Measurements from ENCODE around the gene RASGRP1. TPM values are rescaled to one million over a fixed set of nuclear protein-coding genes. Genes with fewer than 3 reads are reported as not detected.

RASGRP1 gene
- total RNA-seq, 1 experiment from 2014 or later, result 0.39 TPM

GRCh38 chr15:38534691-38535090, 29.9 kb downstream of the RASGRP1 start:
- no peaks in the 10 kb centered on the region for H3F3A ChIP-seq (ENCODE audit: insufficient read depth, low read depth)
- no peak for DNase-seq
- H3K27ac ChIP-seq, result no peak overlapping the region
- no peak overlapping the region for H2AFZ ChIP-seq
- H3K27me3 ChIP-seq (ENCODE audit: insufficient read depth, low read depth), result no peaks in the 10 kb centered on the region
- H3K36me3 ChIP-seq (ENCODE audit: low read depth), result no peaks in the 10 kb centered on the region
- CTCF ChIA-PET, result no interaction called here
- H4K20me1 ChIP-seq (ENCODE audit: insufficient read depth), result no peaks in the 10 kb centered on the region
- TF ChIP-seq CTCF (conservative IDR thresholded peaks at IDR 0.05), result no peak
- TF ChIP-seq EZH2 (IDR thresholded peaks at IDR 0.05; ENCODE audit: low read depth), result no peak
- H3K79me2 ChIP-seq (ENCODE audit: low read depth), result no peaks in the 10 kb centered on the region
- no peak overlapping the region for H3K4me2 ChIP-seq
- H3K4me3 ChIP-seq, result no peak overlapping the region
- no peaks in the 10 kb centered on the region for H3K9me2 ChIP-seq (ENCODE audit: insufficient read depth)
- POLR2A ChIA-PET (ENCODE audit: unreplicated experiment), result no interaction called here
- intact Hi-C loops (cut with micrococcal nuclease; ENCODE audit: unreplicated experiment), result no loop called here
- no peaks in the 10 kb centered on the region for H3K9me3 ChIP-seq (ENCODE audit: insufficient read depth, low read depth)
- BruUV-seq (replicated peaks), result no TSS peak
- H3K4me1 ChIP-seq (replicated peaks; ENCODE audit: insufficient read depth), result no peaks in the 10 kb centered on the region

GRCh38 chr15:38533926-38534325, 30.7 kb downstream of the RASGRP1 start:
- H3F3A ChIP-seq (ENCODE audit: insufficient read depth, low read depth), result no peaks in the 10 kb centered on the region
- ChIA-PET CTCF (no interaction called here), POLR2A (ENCODE audit: unreplicated experiment) (no interaction called here)
- H4K20me1 ChIP-seq (ENCODE audit: insufficient read depth), result no peaks in the 10 kb centered on the region
- no peaks in the 10 kb centered on the region for H3K9me2 ChIP-seq (ENCODE audit: insufficient read depth)
- no peaks in the 10 kb centered on the region for H3K9me3 ChIP-seq (ENCODE audit: insufficient read depth, low read depth)
- no peak overlapping the region for H3K27ac ChIP-seq
- intact Hi-C loops (cut with micrococcal nuclease; ENCODE audit: unreplicated experiment), result no loop called here
- no peak overlapping the region for H3K4me3 ChIP-seq
- no peak for DNase-seq
- H3K27me3 ChIP-seq (ENCODE audit: insufficient read depth, low read depth), result no peaks in the 10 kb centered on the region
- no peak overlapping the region for H3K4me2 ChIP-seq
- no peak overlapping the region for H2AFZ ChIP-seq
- TF ChIP-seq EZH2 (IDR thresholded peaks at IDR 0.05; ENCODE audit: low read depth), result no peak
- TF ChIP-seq CTCF (conservative IDR thresholded peaks at IDR 0.05), result no peak
- H3K79me2 ChIP-seq (ENCODE audit: low read depth), result no peaks in the 10 kb centered on the region
- no TSS peak for BruUV-seq (replicated peaks)
- no peaks in the 10 kb centered on the region for H3K36me3 ChIP-seq (ENCODE audit: low read depth)
- no peaks in the 10 kb centered on the region for H3K4me1 ChIP-seq (replicated peaks; ENCODE audit: insufficient read depth)

GRCh38 chr15:38533416-38533915, 31.1 kb downstream of the RASGRP1 start:
- TF ChIP-seq CTCF (conservative IDR thresholded peaks at IDR 0.05), result no peak
- TF ChIP-seq EZH2 (IDR thresholded peaks at IDR 0.05; ENCODE audit: low read depth), result no peak
- H3K79me2 ChIP-seq (ENCODE audit: low read depth), result no peaks in the 10 kb centered on the region
- intact Hi-C loops (cut with micrococcal nuclease; ENCODE audit: unreplicated experiment), result no loop called here
- H3K27ac ChIP-seq, result no peak overlapping the region
- H3K4me1 ChIP-seq (replicated peaks; ENCODE audit: insufficient read depth), result no peaks in the 10 kb centered on the region
- no peak overlapping the region for H3K4me3 ChIP-seq
- H3K9me2 ChIP-seq (ENCODE audit: insufficient read depth), result no peaks in the 10 kb centered on the region
- no peaks in the 10 kb centered on the region for H3K27me3 ChIP-seq (ENCODE audit: insufficient read depth, low read depth)
- no peak overlapping the region for H2AFZ ChIP-seq
- POLR2A ChIA-PET (ENCODE audit: unreplicated experiment), result no interaction called here
- no peak overlapping the region for H3K4me2 ChIP-seq
- CTCF ChIA-PET, result no interaction called here
- no peaks in the 10 kb centered on the region for H3K36me3 ChIP-seq (ENCODE audit: low read depth)
- BruUV-seq (replicated peaks), result no TSS peak
- H3F3A ChIP-seq (ENCODE audit: insufficient read depth, low read depth), result no peaks in the 10 kb centered on the region
- no peaks in the 10 kb centered on the region for H3K9me3 ChIP-seq (ENCODE audit: insufficient read depth, low read depth)
- DNase-seq, result no peak
- H4K20me1 ChIP-seq (ENCODE audit: insufficient read depth), result no peaks in the 10 kb centered on the region

All from PC-9 (cell line).